ENCODE measurements around the gene CCP110.

Gene CCP110

DNA sequence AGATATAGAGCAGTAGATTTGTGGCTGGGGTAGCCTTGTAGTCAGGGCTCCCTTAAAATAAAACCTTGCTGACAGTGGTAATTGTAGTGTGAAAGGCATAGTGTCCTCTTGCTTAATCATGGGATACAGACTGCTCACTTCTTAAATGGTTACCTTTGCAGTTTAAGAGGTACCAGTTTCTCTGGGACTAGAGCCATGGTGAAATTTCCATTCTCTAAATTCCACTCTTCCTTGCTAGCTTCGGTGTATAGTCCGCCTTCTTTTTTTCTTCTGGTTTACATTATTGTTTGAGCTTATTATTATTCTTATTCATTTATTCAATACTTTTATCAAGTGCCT, 1.6 kb downstream of the CCP110 start:
- TF ChIP-seq, protein P1, sequence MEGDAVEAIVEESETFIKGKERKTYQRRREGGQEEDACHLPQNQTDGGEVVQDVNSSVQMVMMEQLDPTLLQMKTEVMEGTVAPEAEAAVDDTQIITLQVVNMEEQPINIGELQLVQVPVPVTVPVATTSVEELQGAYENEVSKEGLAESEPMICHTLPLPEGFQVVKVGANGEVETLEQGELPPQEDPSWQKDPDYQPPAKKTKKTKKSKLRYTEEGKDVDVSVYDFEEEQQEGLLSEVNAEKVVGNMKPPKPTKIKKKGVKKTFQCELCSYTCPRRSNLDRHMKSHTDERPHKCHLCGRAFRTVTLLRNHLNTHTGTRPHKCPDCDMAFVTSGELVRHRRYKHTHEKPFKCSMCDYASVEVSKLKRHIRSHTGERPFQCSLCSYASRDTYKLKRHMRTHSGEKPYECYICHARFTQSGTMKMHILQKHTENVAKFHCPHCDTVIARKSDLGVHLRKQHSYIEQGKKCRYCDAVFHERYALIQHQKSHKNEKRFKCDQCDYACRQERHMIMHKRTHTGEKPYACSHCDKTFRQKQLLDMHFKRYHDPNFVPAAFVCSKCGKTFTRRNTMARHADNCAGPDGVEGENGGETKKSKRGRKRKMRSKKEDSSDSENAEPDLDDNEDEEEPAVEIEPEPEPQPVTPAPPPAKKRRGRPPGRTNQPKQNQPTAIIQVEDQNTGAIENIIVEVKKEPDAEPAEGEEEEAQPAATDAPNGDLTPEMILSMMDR (IDR thresholded peaks at IDR 0.05; ENCODE audit: borderline replicate concordance, extremely low read depth, low read length, poor library complexity, severe bottlenecking): no peak
- no peak for TF ChIP-seq EZH2 (IDR thresholded peaks at IDR 0.05; ENCODE audit: borderline replicate concordance, low read depth, low read length, severe bottlenecking)
- H3K9me3 ChIP-seq (ENCODE audit: insufficient read depth, low read length, severe bottlenecking): no peaks in the 10 kb centered on the region
- peaks cover 66% of the 10 kb centered on the region for H3K79me2 ChIP-seq (ENCODE audit: insufficient read depth, low read length)
- no peak for DNase-seq
- no peak for ATAC-seq (ENCODE audit: insufficient read depth, low read depth)
- no peak overlapping the region for H2AFZ ChIP-seq (ENCODE audit: low read depth, low read length)
- H3K9ac ChIP-seq (ENCODE audit: low read depth, low read length): peak overlapping the region; percentile 84
- peaks cover 50% of the 10 kb centered on the region for H3K4me1 ChIP-seq (ENCODE audit: insufficient read depth, low read length)
- H3K27ac ChIP-seq (ENCODE audit: low read length): peak overlapping the region; percentile 91; the same call in 1 of the 2 replicates
- H3K27me3 ChIP-seq (ENCODE audit: insufficient read depth, low read length, poor library complexity): no peaks in the 10 kb centered on the region
- peaks cover 29% of the 10 kb centered on the region for H3K36me3 ChIP-seq (ENCODE audit: insufficient read depth, low read length)
- H3K4me2 ChIP-seq (ENCODE audit: insufficient read depth, low read length): peak overlapping the region; percentile 83
- H4K20me1 ChIP-seq (ENCODE audit: insufficient read depth, low read length): no peaks in the 10 kb centered on the region
- H3K4me3 ChIP-seq (ENCODE audit: low read depth in 1 of 2, low read length in 2 of 2): peak overlapping the region in 1 of 2 experiments; percentile 97; a peak in 3 of 4 replicates

GRCh38 chr16:19527161-19527560, 3.4 kb downstream of the CCP110 start:
- no peak overlapping the region for H2AFZ ChIP-seq (ENCODE audit: low read depth, low read length)
- H4K20me1 ChIP-seq (ENCODE audit: insufficient read depth, low read length): no peaks in the 10 kb centered on the region
- peaks cover 51% of the 10 kb centered on the region for H3K79me2 ChIP-seq (ENCODE audit: insufficient read depth, low read length)
- H3K4me1 ChIP-seq (ENCODE audit: insufficient read depth, low read length): peaks cover 39% of the 10 kb centered on the region
- no peak overlapping the region for H3K27ac ChIP-seq (ENCODE audit: low read length)
- DNase-seq (no peak), ATAC-seq (ENCODE audit: insufficient read depth, low read depth) (no peak)
- no peak overlapping the region for H3K4me3 ChIP-seq (ENCODE audit: low read depth in 1 of 2, low read length in 2 of 2)
- H3K36me3 ChIP-seq (ENCODE audit: insufficient read depth, low read length): peaks cover 40% of the 10 kb centered on the region
- H3K27me3 ChIP-seq (ENCODE audit: insufficient read depth, low read length, poor library complexity): no peaks in the 10 kb centered on the region
- H3K4me2 ChIP-seq (ENCODE audit: insufficient read depth, low read length): 0 out of 2 replicates have a peak overlapping the region, but pooled peaks have one; percentile 83
- no peak for TF ChIP-seq EZH2 (IDR thresholded peaks at IDR 0.05; ENCODE audit: borderline replicate concordance, low read depth, low read length, severe bottlenecking)
- TF ChIP-seq, protein P1 (IDR thresholded peaks at IDR 0.05; ENCODE audit: borderline replicate concordance, extremely low read depth, low read length, poor library complexity, severe bottlenecking): no peak
- peak overlapping the region; percentile 9; the same call in 1 of the 2 replicates for H3K9ac ChIP-seq (ENCODE audit: low read depth, low read length)
- no peaks in the 10 kb centered on the region for H3K9me3 ChIP-seq (ENCODE audit: insufficient read depth, low read length, severe bottlenecking)

- H3K27me3 ChIP-seq (ENCODE audit: insufficient read depth, low read length, poor library complexity): no peaks in the 10 kb centered on the region
- H3K36me3 ChIP-seq (ENCODE audit: insufficient read depth, low read length): peaks cover 55% of the 10 kb centered on the region
- TF ChIP-seq EZH2 (IDR thresholded peaks at IDR 0.05; ENCODE audit: borderline replicate concordance, low read depth, low read length, severe bottlenecking): no peak
- TF ChIP-seq, protein P1 (IDR thresholded peaks at IDR 0.05; ENCODE audit: borderline replicate concordance, extremely low read depth, low read length, poor library complexity, severe bottlenecking): no peak
- H3K79me2 ChIP-seq (ENCODE audit: insufficient read depth, low read length): peaks cover 51% of the 10 kb centered on the region
- H3K4me3 ChIP-seq (ENCODE audit: low read depth in 1 of 2, low read length in 2 of 2): no peak overlapping the region
- no peaks in the 10 kb centered on the region for H3K9me3 ChIP-seq (ENCODE audit: insufficient read depth, low read length, severe bottlenecking)
- no peak overlapping the region for H3K4me2 ChIP-seq (ENCODE audit: insufficient read depth, low read length)
- H2AFZ ChIP-seq (ENCODE audit: low read depth, low read length): no peak overlapping the region
- no peak for DNase-seq
- no peak overlapping the region for H3K27ac ChIP-seq (ENCODE audit: low read length)
- H3K9ac ChIP-seq (ENCODE audit: low read depth, low read length): no peak overlapping the region
- H4K20me1 ChIP-seq (ENCODE audit: insufficient read depth, low read length): no peaks in the 10 kb centered on the region
- ATAC-seq (ENCODE audit: insufficient read depth, low read depth): no peak
- H3K4me1 ChIP-seq (ENCODE audit: insufficient read depth, low read length): peaks cover 25% of the 10 kb centered on the region
Measured at GRCh38 chr16:19528666-19529065, 4.9 kb downstream of the CCP110 start.

DNA sequence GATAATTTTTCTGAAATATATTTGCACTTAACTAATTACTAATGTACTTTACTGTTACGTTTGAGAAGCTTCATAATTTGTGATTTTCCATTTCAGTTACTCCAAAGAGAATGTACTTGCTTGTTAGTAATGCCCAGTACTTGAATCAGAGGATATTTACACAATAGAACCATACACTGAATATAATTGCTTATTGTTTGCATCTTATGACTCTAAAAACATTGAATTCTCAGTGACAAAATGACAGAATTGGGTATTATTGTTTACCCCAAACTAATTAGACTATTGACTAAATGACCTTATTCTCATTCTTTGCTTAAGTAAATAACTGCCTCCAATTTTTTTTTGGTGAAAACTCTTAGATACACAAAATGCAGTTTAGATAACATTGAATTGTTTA, 8.9 kb downstream of the CCP110 start:
- Histone ChIP-seq H3K79me2 (ENCODE audit: insufficient read depth, low read length) (peaks cover 17% of the 10 kb centered on the region), H3K36me3 (ENCODE audit: insufficient read depth, low read length) (peaks cover 86% of the 10 kb centered on the region)
- no peak for DNase-seq

More for the DNA sequence above, 8.9 kb downstream of the CCP110 start:
- H3K4me2 ChIP-seq (ENCODE audit: insufficient read depth, low read length): no peak overlapping the region
- H3K9ac ChIP-seq (ENCODE audit: low read depth, low read length): no peak overlapping the region
- H3K27ac ChIP-seq (ENCODE audit: low read length): no peak overlapping the region
- no peak overlapping the region for H3K4me3 ChIP-seq (ENCODE audit: low read depth in 1 of 2, low read length in 2 of 2)
- no peak overlapping the region for H2AFZ ChIP-seq (ENCODE audit: low read depth, low read length)
- TF ChIP-seq, protein P1 (IDR thresholded peaks at IDR 0.05; ENCODE audit: borderline replicate concordance, extremely low read depth, low read length, poor library complexity, severe bottlenecking): no peak
- TF ChIP-seq EZH2 (IDR thresholded peaks at IDR 0.05; ENCODE audit: borderline replicate concordance, low read depth, low read length, severe bottlenecking): no peak
- H3K9me3 ChIP-seq (ENCODE audit: insufficient read depth, low read length, severe bottlenecking): no peaks in the 10 kb centered on the region
- H3K4me1 ChIP-seq (ENCODE audit: insufficient read depth, low read length): no peaks in the 10 kb centered on the region; the same call in 1 of the 2 replicates
- no peaks in the 10 kb centered on the region for H3K27me3 ChIP-seq (ENCODE audit: insufficient read depth, low read length, poor library complexity)
- no peak for ATAC-seq (ENCODE audit: insufficient read depth, low read depth)
- no peaks in the 10 kb centered on the region for H4K20me1 ChIP-seq (ENCODE audit: insufficient read depth, low read length)

Data from DND-41 (cell line).